Activated CD8-positive, alpha-beta memory T cell treated with anti-CD3 and anti-CD28 coated beads for 4 hours (primary cell): Measurements from ENCODE around the gene LYPD1.

Experiments used
- DNase-seq, 2 donors: peaks; one replicate each; pipeline ENCODE4 v3.0.0-alpha.2; 2020; ENCODE audit warnings: low read depth in 2 of 2

Gene LYPD1

GRCh38 chr2:132668189-132668823 is 1.7 kb downstream of the LYPD1 start:
- no peak for DNase-seq

GRCh38 chr2:132667706-132668105 is 2.3 kb downstream of the LYPD1 start:
- DNase-seq: no peak

GRCh38 chr2:132665401-132666140 is 4.4 kb downstream of the LYPD1 start:
- DNase-seq: no peak

- DNase-seq: no peak
Measured at GRCh38 chr2:132664096-132664495, 5.9 kb downstream of the LYPD1 start.

DNA sequence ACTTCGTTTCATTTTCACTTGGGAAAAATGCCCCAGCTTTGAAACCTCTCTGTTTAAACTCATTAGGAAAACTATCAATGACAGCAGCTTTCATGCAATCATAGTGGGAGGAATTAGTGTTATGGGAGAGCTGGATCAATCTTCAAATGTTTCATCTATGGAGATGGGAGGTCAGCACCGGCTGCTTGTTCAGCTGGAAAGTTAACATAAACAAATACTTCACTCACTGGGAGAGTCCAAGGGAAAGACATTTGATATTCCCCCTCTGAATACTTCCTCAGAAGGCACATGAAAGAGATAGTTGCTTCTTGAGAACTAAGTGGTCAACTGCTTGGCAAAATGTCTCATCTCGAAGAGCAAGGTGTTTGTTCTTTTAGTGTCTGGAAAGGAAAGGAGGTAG is 7.3 kb downstream of the LYPD1 start:
- DNase-seq: no peak

DNA sequence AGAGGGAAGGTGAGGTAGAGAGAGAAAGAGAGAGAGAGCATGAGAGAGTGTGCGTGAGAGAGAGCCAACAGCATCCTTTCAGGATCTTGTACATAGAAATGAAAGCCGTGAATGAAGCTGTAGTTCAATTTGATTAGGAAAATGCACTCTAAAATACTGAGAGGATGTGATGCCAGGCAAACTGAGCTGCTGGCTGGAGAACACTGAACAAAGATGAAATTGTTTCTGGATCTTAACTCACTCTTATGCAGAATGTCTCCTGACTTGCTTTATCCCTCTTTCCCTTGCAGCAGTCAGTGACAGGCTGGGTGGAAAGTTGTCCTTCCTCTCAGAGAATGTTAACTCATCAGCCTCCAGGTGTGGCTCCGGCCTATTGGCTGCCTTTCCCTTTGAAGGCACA is 10.7 kb downstream of the LYPD1 start:
- no peak for DNase-seq

DNA sequence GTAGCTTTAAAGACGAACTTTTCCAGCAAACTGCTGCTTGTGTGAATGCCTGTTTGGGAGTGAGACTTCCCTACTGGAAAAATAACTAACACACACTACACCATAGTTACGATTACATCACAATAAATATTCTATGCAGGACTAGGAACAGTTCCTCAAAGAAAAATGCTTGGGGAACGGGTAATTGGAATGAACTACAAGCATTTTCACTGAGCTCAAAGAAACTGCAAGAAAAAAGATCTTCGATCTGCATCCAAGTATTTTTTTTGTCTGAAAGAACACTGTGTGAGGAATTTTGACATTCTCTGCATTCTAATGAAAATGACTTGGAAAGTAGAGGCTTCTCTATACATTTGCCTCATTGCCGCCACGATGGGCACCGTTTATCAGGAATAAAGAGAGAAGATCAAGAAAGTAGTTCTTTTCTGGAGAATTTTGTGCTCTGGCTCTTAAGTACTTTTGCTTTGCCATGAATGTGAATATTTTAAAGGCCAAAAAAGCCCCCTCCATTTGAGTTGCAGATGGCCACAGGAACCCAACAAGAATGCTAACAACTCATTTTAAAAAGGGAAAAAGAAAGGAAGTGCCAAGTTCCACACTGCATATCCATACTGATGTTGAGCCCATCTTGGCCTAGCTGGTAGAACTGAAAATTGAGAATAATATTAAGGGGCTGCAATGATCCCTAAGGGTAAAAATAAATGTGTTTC is 13.6 kb downstream of the LYPD1 start:
- no peak for DNase-seq

GRCh38 chr2:132654968-132655367 is 15.0 kb downstream of the LYPD1 start:
- DNase-seq: no peak

- no peak for DNase-seq
Measured at GRCh38 chr2:132654335-132654734, 15.7 kb downstream of the LYPD1 start.

GRCh38 chr2:132652474-132652873 is 17.5 kb downstream of the LYPD1 start:
- DNase-seq: no peak

- no peak for DNase-seq
Measured at GRCh38 chr2:132651115-132652045, 18.6 kb downstream of the LYPD1 start.

GRCh38 chr2:132646540-132647108 is 23.4 kb downstream of the LYPD1 start:
- DNase-seq: no peak

DNA sequence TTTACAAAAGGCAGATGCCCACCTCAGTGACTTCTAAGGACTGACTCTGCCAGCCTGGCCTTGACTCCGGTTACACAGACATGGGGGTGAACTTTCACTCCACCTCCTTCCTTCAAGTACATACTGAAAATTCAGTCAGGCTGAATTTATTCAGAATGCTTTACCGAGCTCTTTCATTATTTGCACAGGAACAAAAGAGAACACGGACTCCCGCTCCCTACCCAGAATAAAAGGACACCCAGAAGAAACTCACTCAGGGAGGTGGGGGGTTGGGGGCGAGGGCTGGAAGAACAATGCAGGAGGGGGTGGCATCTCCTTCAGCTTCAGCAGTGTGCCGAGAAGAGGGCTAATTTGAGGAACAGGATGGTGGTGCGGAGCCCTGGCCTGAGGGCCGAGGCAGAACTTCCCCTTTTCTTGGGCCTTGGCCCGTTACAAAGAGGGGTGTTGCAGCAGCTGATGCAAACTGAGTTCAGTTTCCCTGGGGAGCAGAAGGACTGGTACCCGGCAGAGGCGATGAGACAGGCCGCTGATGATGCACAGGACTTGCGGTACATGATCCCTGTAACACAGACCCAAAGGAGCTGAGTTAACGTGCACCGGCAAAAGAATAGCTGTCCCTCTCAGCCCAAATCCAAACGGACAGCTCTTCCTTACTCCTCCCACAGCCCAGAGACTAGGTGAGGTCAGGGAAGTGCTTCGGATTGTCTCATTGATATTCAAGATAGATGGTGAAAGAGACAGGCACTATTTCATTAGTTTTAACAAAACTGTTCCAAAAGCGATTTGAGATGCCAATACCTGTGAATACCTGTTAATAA is 24.1 kb downstream of the LYPD1 start:
- DNase-seq: no peak

- no peak for DNase-seq
Measured at GRCh38 chr2:132645176-132645575, 24.8 kb downstream of the LYPD1 start.

- no peak for DNase-seq
Measured at GRCh38 chr2:132642415-132642814, 27.6 kb downstream of the LYPD1 start.

- no peak for DNase-seq
Measured at GRCh38 chr2:132641819-132642218, 28.2 kb downstream of the LYPD1 start.

- no peak for DNase-seq
Measured at GRCh38 chr2:132640116-132640515, 29.9 kb downstream of the LYPD1 start.

- no peak for DNase-seq
Measured at GRCh38 chr2:132638313-132639040, 31.5 kb downstream of the LYPD1 start.

DNA sequence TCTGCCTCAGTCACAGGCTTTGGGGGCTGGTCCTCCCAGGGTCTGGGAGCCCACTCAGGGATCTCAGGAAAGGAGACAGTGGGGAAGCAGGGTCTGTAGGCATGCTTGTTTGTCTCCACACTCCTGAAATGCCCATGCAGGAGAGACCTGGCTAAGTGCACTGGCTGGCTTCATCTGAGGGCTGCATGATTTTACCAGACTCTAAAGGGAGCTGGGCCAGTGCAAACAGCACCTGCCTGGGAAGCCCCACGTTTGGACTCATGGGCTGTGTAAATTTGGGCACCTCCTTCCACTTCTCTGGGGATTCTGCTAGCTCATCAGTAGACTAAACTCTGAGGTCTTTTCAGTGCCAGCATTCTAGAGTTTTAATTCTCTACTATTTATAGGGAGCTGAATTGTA is 33.7 kb downstream of the LYPD1 start:
- no peak for DNase-seq

DNA sequence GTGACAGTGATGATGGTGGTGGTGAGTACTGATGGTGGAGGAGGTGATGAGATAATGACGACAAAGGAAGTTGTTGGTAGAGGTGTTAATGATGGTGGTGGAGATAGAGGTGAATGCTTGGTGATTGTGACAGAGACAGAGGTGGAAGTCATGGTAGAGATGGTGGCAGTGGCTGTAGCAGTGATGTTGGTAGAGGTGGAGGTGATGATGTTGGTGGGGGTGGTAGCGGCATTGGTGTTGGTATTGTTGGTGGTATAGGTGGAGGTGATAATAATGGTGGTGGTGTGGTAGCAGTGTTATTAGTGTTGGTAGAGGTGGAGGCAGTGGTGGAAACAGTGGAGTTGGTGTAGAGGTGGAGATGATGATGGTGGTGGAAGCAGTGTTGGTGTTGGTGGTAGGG is 36.4 kb downstream of the LYPD1 start:
- DNase-seq: no peak
